ENCODE data around the gene CDH23.

CDH23 gene

DNA sequence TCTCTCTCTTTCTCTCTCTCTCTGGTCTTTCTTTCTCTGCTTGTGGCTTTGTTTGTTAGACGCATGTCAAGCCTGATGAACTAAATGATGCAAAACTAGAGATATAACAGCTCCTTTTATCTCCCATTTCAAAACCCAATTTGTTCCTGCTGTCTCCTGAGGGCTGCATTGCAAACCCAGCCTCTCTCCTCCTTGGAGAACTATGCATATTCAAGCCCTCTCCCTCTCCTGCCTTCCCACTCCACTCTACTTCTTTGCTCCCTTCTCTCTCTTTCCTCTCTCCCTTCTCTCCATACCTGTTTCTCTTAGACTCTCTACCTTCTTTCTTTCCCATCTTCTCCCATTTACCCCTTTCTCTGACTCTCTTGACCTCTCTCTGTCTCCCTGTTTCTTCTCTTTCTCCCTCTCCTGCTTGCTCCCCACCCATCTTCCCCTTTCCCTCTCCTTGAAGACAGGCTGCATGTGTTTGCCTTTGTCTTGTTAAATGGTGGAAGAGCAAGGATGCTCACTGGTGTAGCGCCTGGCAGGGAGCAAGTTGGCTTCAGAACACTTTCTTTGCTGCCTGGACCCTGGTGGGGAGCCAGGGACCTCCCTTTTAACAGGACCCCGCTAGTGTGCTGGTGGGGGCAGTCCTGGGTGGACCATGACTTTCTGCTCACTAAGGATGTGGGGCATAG is 142.9 kb downstream of the CDH23 start:
- no peak for DNase-seq (ENCODE audit: low read depth)
- TF ChIP-seq, protein P1, sequence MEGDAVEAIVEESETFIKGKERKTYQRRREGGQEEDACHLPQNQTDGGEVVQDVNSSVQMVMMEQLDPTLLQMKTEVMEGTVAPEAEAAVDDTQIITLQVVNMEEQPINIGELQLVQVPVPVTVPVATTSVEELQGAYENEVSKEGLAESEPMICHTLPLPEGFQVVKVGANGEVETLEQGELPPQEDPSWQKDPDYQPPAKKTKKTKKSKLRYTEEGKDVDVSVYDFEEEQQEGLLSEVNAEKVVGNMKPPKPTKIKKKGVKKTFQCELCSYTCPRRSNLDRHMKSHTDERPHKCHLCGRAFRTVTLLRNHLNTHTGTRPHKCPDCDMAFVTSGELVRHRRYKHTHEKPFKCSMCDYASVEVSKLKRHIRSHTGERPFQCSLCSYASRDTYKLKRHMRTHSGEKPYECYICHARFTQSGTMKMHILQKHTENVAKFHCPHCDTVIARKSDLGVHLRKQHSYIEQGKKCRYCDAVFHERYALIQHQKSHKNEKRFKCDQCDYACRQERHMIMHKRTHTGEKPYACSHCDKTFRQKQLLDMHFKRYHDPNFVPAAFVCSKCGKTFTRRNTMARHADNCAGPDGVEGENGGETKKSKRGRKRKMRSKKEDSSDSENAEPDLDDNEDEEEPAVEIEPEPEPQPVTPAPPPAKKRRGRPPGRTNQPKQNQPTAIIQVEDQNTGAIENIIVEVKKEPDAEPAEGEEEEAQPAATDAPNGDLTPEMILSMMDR (IDR thresholded peaks at IDR 0.05; ENCODE audit: control insufficient read depth, extremely low read depth, insufficient read depth) = no peak
- no peak overlapping the region for H3K4me3 ChIP-seq (ENCODE audit: low read depth, low read length)

DNA sequence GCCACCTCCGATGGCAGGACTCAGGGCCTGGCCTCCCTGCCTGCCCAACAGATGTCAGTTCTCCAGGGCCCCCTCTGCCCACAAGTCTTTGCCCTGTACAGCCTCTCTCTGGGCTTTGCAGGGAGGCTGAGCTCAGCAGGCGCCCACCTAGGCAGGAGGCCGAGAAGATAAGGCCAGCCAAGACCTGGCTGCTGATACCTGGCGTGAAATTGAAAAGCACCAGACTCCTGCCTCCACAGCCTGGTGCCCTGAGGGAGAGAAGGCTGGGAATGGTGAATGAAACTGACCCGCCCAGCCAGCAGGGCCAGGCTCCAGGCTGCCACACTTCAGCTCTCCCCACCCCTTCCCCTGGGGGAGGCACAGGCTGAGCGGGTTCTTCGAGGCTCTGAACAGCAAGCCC is 145.8 kb downstream of the CDH23 start:
- DNase-seq (ENCODE audit: low read depth) = no peak
- H3K4me3 ChIP-seq (ENCODE audit: low read depth, low read length) = no peak overlapping the region
- TF ChIP-seq, protein P1 (IDR thresholded peaks at IDR 0.05; ENCODE audit: control insufficient read depth, extremely low read depth, insufficient read depth) = no peak

DNA sequence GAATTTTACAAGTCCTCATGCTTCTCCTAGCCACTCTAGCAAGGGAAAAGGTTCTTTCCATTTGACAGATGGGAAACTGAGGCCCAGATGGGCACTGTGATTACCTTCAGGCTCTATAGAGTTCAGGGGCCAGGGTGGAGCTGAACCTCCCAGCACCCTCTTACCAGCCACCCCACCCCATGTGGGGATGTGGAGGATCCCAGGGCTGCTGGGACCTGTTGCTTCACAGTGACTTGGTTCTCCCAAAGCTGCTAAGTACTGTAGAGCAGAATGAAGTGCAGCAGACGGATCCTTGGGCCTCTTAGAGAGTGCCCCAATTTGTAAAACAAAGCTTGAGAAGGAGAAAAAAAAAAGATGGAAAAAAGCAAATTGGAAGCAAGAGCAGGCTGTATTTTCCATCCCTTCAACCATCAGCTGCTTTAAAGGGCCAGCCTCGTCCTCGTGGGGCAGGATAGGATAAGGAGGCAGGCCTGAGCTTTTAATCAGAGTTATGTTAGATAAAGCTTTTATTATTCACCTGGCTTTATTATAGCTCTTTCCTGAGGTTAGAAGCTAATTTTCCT is 147.0 kb downstream of the CDH23 start:
- DNase-seq (ENCODE audit: low read depth) = no peak
- TF ChIP-seq, protein P1 (IDR thresholded peaks at IDR 0.05; ENCODE audit: control insufficient read depth, extremely low read depth, insufficient read depth) = no peak
- no peak overlapping the region for H3K4me3 ChIP-seq (ENCODE audit: low read depth, low read length)

DNA sequence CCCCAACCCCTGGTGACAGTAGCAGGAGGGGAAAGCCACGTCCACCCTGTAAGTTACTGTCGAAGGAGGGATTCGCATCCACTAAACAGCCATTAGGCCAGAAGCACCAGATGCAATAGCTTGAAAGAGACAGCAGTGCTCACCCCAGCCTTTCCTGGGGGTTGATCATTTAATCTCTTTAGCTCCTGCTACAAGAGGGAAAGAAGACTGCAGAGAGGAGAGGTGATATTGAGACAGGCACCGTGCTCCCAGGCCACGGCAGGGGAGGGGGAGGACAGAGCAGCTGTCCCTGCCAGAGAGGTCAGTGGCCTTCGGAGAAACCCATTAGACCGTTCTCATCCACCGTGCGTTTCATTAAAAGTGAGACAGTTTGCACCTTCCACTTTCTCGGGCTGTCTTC is 148.3 kb downstream of the CDH23 start:
- no peak for DNase-seq (ENCODE audit: low read depth)
- H3K4me3 ChIP-seq (ENCODE audit: low read depth, low read length) = no peak overlapping the region
- TF ChIP-seq, protein P1 (IDR thresholded peaks at IDR 0.05; ENCODE audit: control insufficient read depth, extremely low read depth, insufficient read depth) = no peak

DNA sequence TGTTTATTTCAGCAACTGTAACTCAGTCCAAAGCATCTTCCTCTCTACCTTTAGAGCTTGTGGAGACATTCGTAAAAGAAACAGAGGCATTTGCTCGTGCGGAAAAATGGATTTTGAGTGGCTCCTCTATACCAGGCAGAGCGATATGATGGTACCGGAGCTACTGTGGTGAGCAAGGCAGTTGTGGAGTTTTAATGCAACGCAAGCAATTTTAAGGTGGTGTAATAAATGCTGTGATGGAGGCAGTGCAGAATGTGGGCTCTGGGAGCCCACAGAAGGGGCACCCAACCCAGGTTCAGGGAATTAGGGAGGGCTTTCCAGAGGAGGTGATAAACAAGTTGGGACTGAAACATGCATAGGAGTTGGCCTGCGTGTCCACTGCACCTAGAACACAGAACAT is 149.5 kb downstream of the CDH23 start:
- no peak overlapping the region for H3K4me3 ChIP-seq (ENCODE audit: low read depth, low read length)
- TF ChIP-seq, protein P1 (IDR thresholded peaks at IDR 0.05; ENCODE audit: control insufficient read depth, extremely low read depth, insufficient read depth) = no peak
- DNase-seq (ENCODE audit: low read depth) = no peak

DNA sequence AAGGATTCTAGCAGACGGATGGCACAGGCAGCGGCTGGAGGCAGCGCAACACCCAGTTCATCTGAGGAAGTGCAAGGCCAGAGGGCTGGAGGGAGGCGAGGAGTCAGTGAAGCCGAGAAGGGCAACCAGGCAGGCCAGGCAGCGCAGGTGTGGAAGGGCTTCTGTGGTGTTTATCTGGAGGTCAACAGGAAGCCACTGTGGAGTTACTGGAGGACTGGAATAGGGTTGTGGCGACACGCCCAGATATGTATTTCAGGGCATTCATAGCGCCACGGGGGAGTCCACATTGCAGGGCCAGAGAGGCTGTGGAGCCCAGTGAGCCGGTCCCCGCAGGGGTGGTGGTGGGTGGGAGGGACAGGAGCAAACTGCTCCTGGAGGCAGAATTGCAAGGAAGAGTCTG is 150.6 kb downstream of the CDH23 start:
- TF ChIP-seq, protein P1 (IDR thresholded peaks at IDR 0.05; ENCODE audit: control insufficient read depth, extremely low read depth, insufficient read depth) = no peak
- no peak overlapping the region for H3K4me3 ChIP-seq (ENCODE audit: low read depth, low read length)
- DNase-seq (ENCODE audit: low read depth) = no peak
